A673 (cell line): Measurements from ENCODE around the gene DNAH9.

Source experiments
- EZH2 ChIP-seq: fragments of 200-600 bp; sonication (generic); IDR thresholded peaks from 2 replicates; pipeline ENCODE4 v1.6.1; 2017; ENCODE audit warnings: borderline replicate concordance, low read depth, mild to moderate bottlenecking, mixed read lengths, antibody characterized with exemption, low read length; ENCODE audit not compliant: poor library complexity, severe bottlenecking
- TF ChIP-seq, protein P1 (sequence below): fragments of 300-800, 200-600 bp; sonication (generic); conservative IDR thresholded peaks from 2 replicates; pipeline ENCODE4 v1.5.1; 2017; ENCODE audit warnings: low read depth, mild to moderate bottlenecking, antibody characterized with exemption, low read length, moderate library complexity, mixed read lengths

DNA sequence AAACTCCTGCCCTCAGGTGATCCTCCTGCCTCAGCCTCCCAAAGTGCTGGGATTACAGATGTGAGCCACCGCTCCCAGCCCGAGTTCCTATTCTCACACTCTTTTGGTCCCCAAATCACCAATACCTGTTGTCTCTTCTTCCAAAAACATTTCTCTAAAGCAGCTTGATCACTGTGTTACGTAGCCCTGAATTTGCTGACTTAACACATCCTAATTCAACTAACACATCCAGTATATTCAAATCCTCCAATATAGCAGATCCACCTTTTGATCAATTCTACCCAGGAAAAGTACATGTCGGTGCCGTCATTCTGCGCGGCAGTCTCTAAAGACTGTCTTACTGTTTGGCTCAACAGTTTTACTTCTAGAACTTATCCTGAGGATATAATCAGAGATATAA lies 207.7 kb downstream of the DNAH9 start:
- TF ChIP-seq, protein P1, sequence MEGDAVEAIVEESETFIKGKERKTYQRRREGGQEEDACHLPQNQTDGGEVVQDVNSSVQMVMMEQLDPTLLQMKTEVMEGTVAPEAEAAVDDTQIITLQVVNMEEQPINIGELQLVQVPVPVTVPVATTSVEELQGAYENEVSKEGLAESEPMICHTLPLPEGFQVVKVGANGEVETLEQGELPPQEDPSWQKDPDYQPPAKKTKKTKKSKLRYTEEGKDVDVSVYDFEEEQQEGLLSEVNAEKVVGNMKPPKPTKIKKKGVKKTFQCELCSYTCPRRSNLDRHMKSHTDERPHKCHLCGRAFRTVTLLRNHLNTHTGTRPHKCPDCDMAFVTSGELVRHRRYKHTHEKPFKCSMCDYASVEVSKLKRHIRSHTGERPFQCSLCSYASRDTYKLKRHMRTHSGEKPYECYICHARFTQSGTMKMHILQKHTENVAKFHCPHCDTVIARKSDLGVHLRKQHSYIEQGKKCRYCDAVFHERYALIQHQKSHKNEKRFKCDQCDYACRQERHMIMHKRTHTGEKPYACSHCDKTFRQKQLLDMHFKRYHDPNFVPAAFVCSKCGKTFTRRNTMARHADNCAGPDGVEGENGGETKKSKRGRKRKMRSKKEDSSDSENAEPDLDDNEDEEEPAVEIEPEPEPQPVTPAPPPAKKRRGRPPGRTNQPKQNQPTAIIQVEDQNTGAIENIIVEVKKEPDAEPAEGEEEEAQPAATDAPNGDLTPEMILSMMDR: no peak
- TF ChIP-seq EZH2: no peak
